SK-N-SH treated with all-trans-retinoic acid at 6 μM for 48 hours (cell line): ENCODE measurements around the gene GATA5.

Experiments used
- CSDC2 ChIP-seq: fragments of 250-450 bp; sonication (Bioruptor Pico); IDR thresholded peaks from 2 replicates; pipeline ENCODE4 v1.5.0; 2020; ENCODE audit warnings: mild to moderate bottlenecking, moderate library complexity
- PPARA ChIP-seq: fragments of 250-450 bp; sonication (Bioruptor Pico); IDR thresholded peaks from 2 replicates; pipeline ENCODE4 v1.5.0; 2020; ENCODE audit warnings: mild to moderate bottlenecking, borderline replicate concordance
- ZFP3 ChIP-seq: fragments of 250-450 bp; sonication (Bioruptor Pico); IDR thresholded peaks from 2 replicates; pipeline ENCODE4 v1.5.0; 2020; ENCODE audit warnings: mild to moderate bottlenecking, moderate library complexity
- TF ChIP-seq, protein P1 (sequence below): fragments of 250-450 bp; sonication (Bioruptor Pico); IDR thresholded peaks from 2 replicates; pipeline ENCODE4 v1.5.1; 2020; ENCODE audit warnings: low read depth, mild to moderate bottlenecking, moderate library complexity
- TF ChIP-seq, protein P2 (sequence below): fragments of 250-450 bp; sonication (Bioruptor Pico); IDR thresholded peaks from 2 replicates; pipeline ENCODE4 v1.8.0; 2020; ENCODE audit warnings: mild to moderate bottlenecking, moderate library complexity, borderline replicate concordance

DNA sequence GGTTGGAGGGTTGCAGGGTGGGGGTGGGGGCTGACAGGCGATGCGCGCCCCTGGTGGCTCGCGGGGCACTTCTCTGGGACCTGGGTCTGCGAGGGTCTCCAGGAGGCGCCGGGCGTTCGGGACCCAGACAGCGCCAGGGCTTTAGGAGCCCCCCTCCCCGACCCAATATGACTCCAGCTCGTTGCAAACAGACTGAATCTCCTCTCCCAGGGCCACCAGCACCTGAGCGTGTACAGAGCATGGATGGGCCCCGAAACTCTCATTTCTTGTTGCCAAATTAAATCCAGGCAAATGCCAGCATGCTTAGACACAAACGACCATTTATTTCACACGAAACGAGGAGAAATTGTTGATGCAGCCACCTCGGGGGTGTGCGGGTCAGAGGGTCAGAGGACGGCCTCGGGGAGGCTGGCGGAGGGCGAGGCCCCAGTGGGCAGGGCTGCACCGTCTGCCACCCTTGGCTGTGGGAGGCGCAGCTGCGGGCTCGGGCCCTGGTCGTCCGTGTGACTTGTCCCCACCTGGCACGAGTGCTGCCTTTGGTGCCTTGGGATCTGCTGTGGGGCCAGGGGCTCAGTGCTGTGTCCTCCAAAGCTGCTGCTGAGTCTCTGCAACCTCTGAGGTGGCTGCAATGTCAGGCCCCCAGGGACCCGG is 20.9 kb upstream of the GATA5 start:
- TF ChIP-seq PPARA (CRISPR knock-in tag) (no peak), CSDC2 (CRISPR knock-in tag) (no peak), ZFP3 (CRISPR knock-in tag) (no peak)
- TF ChIP-seq, protein P1, sequence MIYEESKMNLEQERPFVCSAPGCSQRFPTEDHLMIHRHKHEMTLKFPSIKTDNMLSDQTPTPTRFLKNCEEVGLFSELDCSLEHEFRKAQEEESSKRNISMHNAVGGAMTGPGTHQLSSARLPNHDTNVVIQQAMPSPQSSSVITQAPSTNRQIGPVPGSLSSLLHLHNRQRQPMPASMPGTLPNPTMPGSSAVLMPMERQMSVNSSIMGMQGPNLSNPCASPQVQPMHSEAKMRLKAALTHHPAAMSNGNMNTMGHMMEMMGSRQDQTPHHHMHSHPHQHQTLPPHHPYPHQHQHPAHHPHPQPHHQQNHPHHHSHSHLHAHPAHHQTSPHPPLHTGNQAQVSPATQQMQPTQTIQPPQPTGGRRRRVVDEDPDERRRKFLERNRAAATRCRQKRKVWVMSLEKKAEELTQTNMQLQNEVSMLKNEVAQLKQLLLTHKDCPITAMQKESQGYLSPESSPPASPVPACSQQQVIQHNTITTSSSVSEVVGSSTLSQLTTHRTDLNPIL (CRISPR knock-in tag), result no peak
- TF ChIP-seq, protein P2, sequence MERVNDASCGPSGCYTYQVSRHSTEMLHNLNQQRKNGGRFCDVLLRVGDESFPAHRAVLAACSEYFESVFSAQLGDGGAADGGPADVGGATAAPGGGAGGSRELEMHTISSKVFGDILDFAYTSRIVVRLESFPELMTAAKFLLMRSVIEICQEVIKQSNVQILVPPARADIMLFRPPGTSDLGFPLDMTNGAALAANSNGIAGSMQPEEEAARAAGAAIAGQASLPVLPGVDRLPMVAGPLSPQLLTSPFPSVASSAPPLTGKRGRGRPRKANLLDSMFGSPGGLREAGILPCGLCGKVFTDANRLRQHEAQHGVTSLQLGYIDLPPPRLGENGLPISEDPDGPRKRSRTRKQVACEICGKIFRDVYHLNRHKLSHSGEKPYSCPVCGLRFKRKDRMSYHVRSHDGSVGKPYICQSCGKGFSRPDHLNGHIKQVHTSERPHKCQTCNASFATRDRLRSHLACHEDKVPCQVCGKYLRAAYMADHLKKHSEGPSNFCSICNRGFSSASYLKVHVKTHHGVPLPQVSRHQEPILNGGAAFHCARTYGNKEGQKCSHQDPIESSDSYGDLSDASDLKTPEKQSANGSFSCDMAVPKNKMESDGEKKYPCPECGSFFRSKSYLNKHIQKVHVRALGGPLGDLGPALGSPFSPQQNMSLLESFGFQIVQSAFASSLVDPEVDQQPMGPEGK, result no peak
